Measurements from ENCODE around the gene RNASE11. TPM values are rescaled to one million over a fixed set of nuclear protein-coding genes. Genes with fewer than 3 reads are reported as not detected.
A peak's percentile ranks its signal among the peaks of the same experiment; 100 is the strongest.

RNASE11 gene
- total and polyA plus RNA-seq, 2 of the 4 experiments (the other 2 are of a cell fraction) = not detected

DNA sequence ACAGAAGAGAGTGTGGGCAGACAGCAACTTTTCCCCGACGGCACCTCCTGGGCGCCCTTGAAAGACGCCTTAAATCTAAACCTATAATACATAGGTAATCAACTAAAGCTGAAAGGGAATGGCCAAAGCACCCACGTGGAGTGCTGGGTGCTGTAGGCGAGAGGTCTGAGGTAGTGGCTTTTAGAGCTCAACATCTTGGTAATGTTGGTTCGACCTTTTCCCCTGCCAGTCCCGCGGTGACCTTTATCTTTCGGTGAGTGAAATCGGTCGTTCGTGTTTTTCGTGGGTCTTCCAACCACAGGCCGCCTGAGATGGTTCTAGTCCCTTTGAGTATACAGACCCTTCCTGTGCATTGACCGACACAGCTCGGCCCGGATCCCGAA lies 44.6 kb upstream of the RNASE11 start:
- DNase-seq (no peak), ATAC-seq (ENCODE audit: low read depth) (no peak; the same call in 1 of the 2 replicates)
- no peak overlapping the region for H3K14ac ChIP-seq (replicated peaks; ENCODE audit: low read depth, low read length)
- BruUV-seq (replicated peaks) = no TSS peak
- H3K9me1 ChIP-seq (ENCODE audit: insufficient read depth, low read length) = no peaks in the 10 kb centered on the region
- H2AFZ ChIP-seq (replicated peaks; ENCODE audit: low read length, poor library complexity) = no peak overlapping the region
- peaks cover 4% of the 10 kb centered on the region; the same call in 1 of the 2 replicates for H4K20me1 ChIP-seq (ENCODE audit: insufficient read depth, low read length)
- TF ChIP-seq, protein P1, sequence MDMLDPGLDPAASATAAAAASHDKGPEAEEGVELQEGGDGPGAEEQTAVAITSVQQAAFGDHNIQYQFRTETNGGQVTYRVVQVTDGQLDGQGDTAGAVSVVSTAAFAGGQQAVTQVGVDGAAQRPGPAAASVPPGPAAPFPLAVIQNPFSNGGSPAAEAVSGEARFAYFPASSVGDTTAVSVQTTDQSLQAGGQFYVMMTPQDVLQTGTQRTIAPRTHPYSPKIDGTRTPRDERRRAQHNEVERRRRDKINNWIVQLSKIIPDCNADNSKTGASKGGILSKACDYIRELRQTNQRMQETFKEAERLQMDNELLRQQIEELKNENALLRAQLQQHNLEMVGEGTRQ (IDR thresholded peaks at IDR 0.05; ENCODE audit: low read depth, low read length) = no peak
- no peak for TF ChIP-seq MXI1 (IDR thresholded peaks at IDR 0.05; ENCODE audit: borderline replicate concordance, low read depth, low read length)
- TF ChIP-seq, protein P2, sequence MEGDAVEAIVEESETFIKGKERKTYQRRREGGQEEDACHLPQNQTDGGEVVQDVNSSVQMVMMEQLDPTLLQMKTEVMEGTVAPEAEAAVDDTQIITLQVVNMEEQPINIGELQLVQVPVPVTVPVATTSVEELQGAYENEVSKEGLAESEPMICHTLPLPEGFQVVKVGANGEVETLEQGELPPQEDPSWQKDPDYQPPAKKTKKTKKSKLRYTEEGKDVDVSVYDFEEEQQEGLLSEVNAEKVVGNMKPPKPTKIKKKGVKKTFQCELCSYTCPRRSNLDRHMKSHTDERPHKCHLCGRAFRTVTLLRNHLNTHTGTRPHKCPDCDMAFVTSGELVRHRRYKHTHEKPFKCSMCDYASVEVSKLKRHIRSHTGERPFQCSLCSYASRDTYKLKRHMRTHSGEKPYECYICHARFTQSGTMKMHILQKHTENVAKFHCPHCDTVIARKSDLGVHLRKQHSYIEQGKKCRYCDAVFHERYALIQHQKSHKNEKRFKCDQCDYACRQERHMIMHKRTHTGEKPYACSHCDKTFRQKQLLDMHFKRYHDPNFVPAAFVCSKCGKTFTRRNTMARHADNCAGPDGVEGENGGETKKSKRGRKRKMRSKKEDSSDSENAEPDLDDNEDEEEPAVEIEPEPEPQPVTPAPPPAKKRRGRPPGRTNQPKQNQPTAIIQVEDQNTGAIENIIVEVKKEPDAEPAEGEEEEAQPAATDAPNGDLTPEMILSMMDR (conservative IDR thresholded peaks at IDR 0.05; ENCODE audit: low read depth, low read length) = no peak
- no peak overlapping the region for H4K91ac ChIP-seq (ENCODE audit: insufficient read depth, low read depth, low read length)
- peaks cover 4% of the 10 kb centered on the region for H3K27me3 ChIP-seq (ENCODE audit: control insufficient read depth, insufficient read depth, low read length)
- no peak overlapping the region for H2BK5ac ChIP-seq (ENCODE audit: low read depth, low read length, poor library complexity, severe bottlenecking)
- no peak overlapping the region for H4K5ac ChIP-seq (ENCODE audit: low read depth, low read length)
- no peak overlapping the region for H3K56ac ChIP-seq (ENCODE audit: extremely low read depth, insufficient read depth, low read length)
- WGBS, 2 experiments (ENCODE audit: extremely low coverage in 2 of 2, insufficient read length in 1 of 2) = 0% methylated on average over 9 of the region's 19 CpGs; no CpG with 5 or more reads in 1 of the 2 experiments
- no peak overlapping the region for H3K9ac ChIP-seq (ENCODE audit: low read depth, low read length)
- no peaks in the 10 kb centered on the region for H3K79me1 ChIP-seq (ENCODE audit: low read depth in 1 of 2, low read length in 2 of 2)
- H3K4me2 ChIP-seq (ENCODE audit: low read depth, low read length) = peak overlapping the region; percentile 71
- no peak overlapping the region for H4K8ac ChIP-seq (ENCODE audit: low read depth in 2 of 2, low read length in 2 of 2)
- peak overlapping the region; percentile 33; the same call in 1 of the 2 replicates for H3K4me3 ChIP-seq (ENCODE audit: insufficient read depth, low read depth, low read length)
- no peak overlapping the region for H3K18ac ChIP-seq (ENCODE audit: low read depth, low read length)
- H2AK9ac ChIP-seq (replicated peaks; ENCODE audit: low read depth, low read length, poor library complexity) = no peak overlapping the region
- no peaks in the 10 kb centered on the region for H3K36me3 ChIP-seq (ENCODE audit: control insufficient read depth, insufficient read depth, low read length)
- no peaks in the 10 kb centered on the region for H3K9me3 ChIP-seq (ENCODE audit: control insufficient read depth, insufficient read depth, low read length)
- H2AK5ac ChIP-seq (ENCODE audit: low read depth, low read length) = no peak overlapping the region
- dilution Hi-C loops (cut with HindIII; ENCODE audit: low sequenced_read_pairs, unreplicated experiment) (no loop called here), intact Hi-C loops (cut with micrococcal nuclease) (loop anchor here (5.0 kb wide), 1 partner anchor 340 kb away; no protein-coding TSS in a partner anchor), in situ Hi-C loops (cut with MboI; ENCODE audit: low sequenced_read_pairs) (loop anchor here (5.0 kb wide), 1 partner anchor 50 kb away; the partner anchor contains the start of gene RNASE4)
- no peak overlapping the region for H2BK20ac ChIP-seq (ENCODE audit: low read depth, low read length)
- H2BK15ac ChIP-seq (ENCODE audit: low read depth, low read length) = no peak overlapping the region
- POLR2A ChIA-PET (ENCODE audit: unreplicated experiment) = no interaction called here
- no peaks in the 10 kb centered on the region for H3K4me1 ChIP-seq (ENCODE audit: control insufficient read depth, insufficient read depth, low read length)
- no peak overlapping the region for H3K4ac ChIP-seq (ENCODE audit: low read depth, low read length)
- H2BK120ac ChIP-seq (ENCODE audit: low read depth, low read length) = no peak overlapping the region
- CTCF ChIA-PET = no interaction called here
- H3K27ac ChIP-seq (ENCODE audit: insufficient read depth, low read length) = no peak overlapping the region
- no peak overlapping the region for H3K23ac ChIP-seq (ENCODE audit: low read depth, low read length)

All from IMR-90 (cell line).